Right lobe of liver (tissue), 4 donors: ENCODE measurements around the gene DRD2.

ENCODE experiments used
- CTCF ChIP-seq, 4 donors: fragments of 200-600 bp in 3 of 4; fragments of 450-650 bp in 1 of 4; IDR thresholded peaks; one replicate each; pipeline versions ENCODE4 v1.5.1 to v1.8.0; 2016 to 2022; ENCODE audit warnings: antibody characterized with exemption in 4 of 4, mild to moderate bottlenecking in 2 of 4
- POLR2A ChIP-seq: fragments of 450-650 bp; IDR thresholded peaks from one replicate; pipeline ENCODE4 v1.6.1; 2017; ENCODE audit warnings: antibody characterized with exemption, mild to moderate bottlenecking
- donor health status: DM: no; HTN: no; CAD: no.
- donor health status: DM: no; HTN: no; CAD: no.
- donor health status: DM: no; HTN: yes; CAD: no.

- TF ChIP-seq CTCF (IDR thresholded peaks at IDR 0.05) = no peak
- TF ChIP-seq POLR2A = no peak
Observed at GRCh38 chr11:113375402-113375801, 99.8 kb downstream of the DRD2 start.
